WTC11 (cell line): ENCODE measurements around the gene SKA2. TPM values are rescaled to one million over a fixed set of nuclear protein-coding genes. Genes with fewer than 3 reads are reported as not detected.

ENCODE experiments used
- ATAC-seq: fragments of 200-7000 bp; cut with Tn5 transposase; 2 replicates; pipeline ENCODE4 v1.10.0; 2021; ENCODE audit warnings: mild to moderate bottlenecking, moderate library complexity
- CTCF ChIA-PET: fragments of 300-600 bp; sonication (Branson Sonifier 250); formaldehyde crosslinking; loops from one replicate; lab custom pipeline; 2021; ENCODE audit warnings: antibody characterized with exemption; lab: Charles Lee
- POLR2A ChIA-PET: fragments of 350-600 bp; sonication (Branson Sonifier 250); formaldehyde crosslinking; loops from one replicate; lab custom pipeline; 2021; ENCODE audit warnings: antibody characterized with exemption; lab: Charles Lee
- DNase-seq: peaks from one replicate; pipeline ENCODE4 v3.0.0; 2021; ENCODE audit warnings: low spot score
- H3K27ac Mint-ChIP-seq: 2 replicates; pipeline ENCODE4 v1.8.0; 2021; ENCODE audit warnings: mixed read lengths
- H3K27me3 Mint-ChIP-seq: 2 replicates; pipeline ENCODE4 v1.8.0; 2021; ENCODE audit warnings: low read depth, mild to moderate bottlenecking, moderate library complexity, mixed read lengths
- H3K36me3 Mint-ChIP-seq: 2 replicates; pipeline ENCODE4 v1.8.0; 2021; ENCODE audit warnings: mixed read lengths
- H3K4me1 Mint-ChIP-seq: 2 replicates; pipeline ENCODE4 v1.8.0; 2022; ENCODE audit warnings: mixed read lengths
- H3K4me3 Mint-ChIP-seq: 2 replicates; pipeline ENCODE4 v1.8.0; 2021; ENCODE audit warnings: mild to moderate bottlenecking, moderate library complexity, mixed read lengths
- H3K9me3 Mint-ChIP-seq: 2 replicates; pipeline ENCODE4 v1.8.0; 2021; ENCODE audit warnings: mixed read lengths
- AFF4 ChIP-seq: sonication (generic); formaldehyde crosslinking; IDR thresholded peaks from 2 replicates; pipeline ENCODE4 v1.8.1; 2023; ENCODE audit warnings: mild to moderate bottlenecking, missing genetic modification reagents, borderline replicate concordance
- ATF1 ChIP-seq: sonication (generic); formaldehyde crosslinking; IDR thresholded peaks from 2 replicates; pipeline ENCODE4 v1.8.1; 2023; ENCODE audit warnings: mild to moderate bottlenecking, moderate library complexity, missing genetic modification reagents
- ATF2 ChIP-seq: sonication (generic); formaldehyde crosslinking; IDR thresholded peaks from 2 replicates; pipeline ENCODE4 v1.8.1; 2022; ENCODE audit warnings: low read depth, missing genetic modification reagents, borderline replicate concordance
- ATF3 ChIP-seq: sonication (generic); formaldehyde crosslinking; conservative IDR thresholded peaks from 2 replicates; pipeline ENCODE4 v1.8.1; 2022; ENCODE audit warnings: mild to moderate bottlenecking, missing genetic modification reagents
- ATF6 ChIP-seq: sonication (generic); formaldehyde crosslinking; IDR thresholded peaks from 2 replicates; pipeline ENCODE4 v1.8.1; 2023; ENCODE audit warnings: mild to moderate bottlenecking, missing genetic modification reagents
- CREM ChIP-seq: sonication (generic); formaldehyde crosslinking; IDR thresholded peaks from 2 replicates; pipeline ENCODE4 v1.8.1; 2022; ENCODE audit warnings: mild to moderate bottlenecking, missing genetic modification reagents, moderate library complexity
- E2F5 ChIP-seq: sonication (generic); formaldehyde crosslinking; IDR thresholded peaks from 2 replicates; pipeline ENCODE4 v1.8.1; 2022; ENCODE audit warnings: mild to moderate bottlenecking, moderate library complexity, missing genetic modification reagents
- FOXK1 ChIP-seq: sonication (generic); formaldehyde crosslinking; IDR thresholded peaks from 2 replicates; pipeline ENCODE4 v1.8.0; 2022; ENCODE audit warnings: mild to moderate bottlenecking, moderate library complexity, missing genetic modification reagents
- FOXP1 ChIP-seq: sonication (generic); formaldehyde crosslinking; IDR thresholded peaks from 2 replicates; pipeline ENCODE4 v1.8.0; 2022; ENCODE audit warnings: missing genetic modification reagents, mild to moderate bottlenecking, moderate library complexity, borderline replicate concordance
- GABPB1 ChIP-seq: sonication (generic); formaldehyde crosslinking; IDR thresholded peaks from 2 replicates; pipeline ENCODE4 v1.8.1; 2023; ENCODE audit warnings: mild to moderate bottlenecking, missing genetic modification reagents
- IRF2 ChIP-seq: sonication (generic); formaldehyde crosslinking; IDR thresholded peaks from 2 replicates; pipeline ENCODE4 v1.8.0; 2022; ENCODE audit warnings: low read depth, missing genetic modification reagents, borderline replicate concordance
- JUN ChIP-seq: sonication (generic); formaldehyde crosslinking; IDR thresholded peaks from 2 replicates; pipeline ENCODE4 v1.8.0; 2023; ENCODE audit warnings: mild to moderate bottlenecking, missing genetic modification reagents
- MXD4 ChIP-seq: fragments of 250-450 bp; sonication (Bioruptor Pico); IDR thresholded peaks from 2 replicates; pipeline ENCODE4 v1.8.0; 2021; ENCODE audit warnings: mild to moderate bottlenecking, moderate library complexity, borderline replicate concordance
- NFE2L1 ChIP-seq: sonication (generic); formaldehyde crosslinking; IDR thresholded peaks from 2 replicates; pipeline ENCODE4 v1.8.1; 2023; ENCODE audit warnings: missing genetic modification reagents
- SMAD4 ChIP-seq: sonication (generic); formaldehyde crosslinking; IDR thresholded peaks from 2 replicates; pipeline ENCODE4 v1.8.0; 2022; ENCODE audit warnings: mild to moderate bottlenecking, missing genetic modification reagents
- SP1 ChIP-seq: sonication (generic); formaldehyde crosslinking; conservative IDR thresholded peaks from 2 replicates; pipeline ENCODE4 v1.8.1; 2022; ENCODE audit warnings: missing genetic modification reagents
- TP53 ChIP-seq: sonication (generic); formaldehyde crosslinking; IDR thresholded peaks from 2 replicates; pipeline ENCODE4 v1.8.1; 2023; ENCODE audit warnings: mild to moderate bottlenecking, missing genetic modification reagents
- ZNF219 ChIP-seq: sonication (generic); formaldehyde crosslinking; IDR thresholded peaks from 2 replicates; pipeline ENCODE4 v1.8.0; 2023; ENCODE audit warnings: missing genetic modification reagents, mild to moderate bottlenecking, borderline replicate concordance
- ZNF317 ChIP-seq: sonication (generic); formaldehyde crosslinking; IDR thresholded peaks from 2 replicates; pipeline ENCODE4 v1.8.1; 2023; ENCODE audit warnings: low read depth, mild to moderate bottlenecking, moderate library complexity, missing genetic modification reagents, borderline replicate concordance
- ZNF416 ChIP-seq: fragments of 250-450 bp; sonication (Bioruptor Pico); IDR thresholded peaks from 2 replicates; pipeline ENCODE4 v1.9.0; 2021; ENCODE audit warnings: mild to moderate bottlenecking, inconsistent platforms
- ZNF423 ChIP-seq: fragments of 250-450 bp; sonication (Bioruptor Pico); IDR thresholded peaks from 2 replicates; pipeline ENCODE4 v2.1.2; 2022; ENCODE audit warnings: mild to moderate bottlenecking, moderate library complexity
- ZNF532 ChIP-seq: fragments of 250-450 bp; sonication (Bioruptor Pico); IDR thresholded peaks from 2 replicates; pipeline ENCODE4 v1.9.0; 2021; ENCODE audit warnings: mild to moderate bottlenecking, borderline replicate concordance
- total RNA-seq: library from RNA; stranded (reverse); gene quantifications from 3 replicates; pipeline ENCODE4 v1.2.3, GENCODE V29; 2021

The SKA2 gene
- total RNA-seq, 1 experiment from 2014 or later = 80.0 TPM

- CTCF ChIA-PET = no interaction called here
- TF ChIP-seq E2F5 = no peak
- no peak for TF ChIP-seq ATF6 (CRISPR knock-in tag)
- TF ChIP-seq GABPB1 = no peak
- no peak for TF ChIP-seq IRF2 (CRISPR knock-in tag)
- no peak for TF ChIP-seq ATF3 (CRISPR knock-in tag)
- TF ChIP-seq SMAD4 (CRISPR knock-in tag) = no peak
- TF ChIP-seq ZNF416 (CRISPR knock-in tag) = no peak
- TF ChIP-seq, all 79 proteins: peak for 0
- Mint-ChIP-seq H3K4me1 (no peaks in the 10 kb centered on the region), H3K36me3 (peaks cover 8% of the 10 kb centered on the region), H3K27me3 (no peaks in the 10 kb centered on the region), H3K27ac (peak overlapping the region; percentile 11; the same call in 1 of the 2 replicates), H3K4me3 (no peak overlapping the region), H3K9me3 (no peaks in the 10 kb centered on the region)
- no peak for ATAC-seq
- DNase-seq = no peak
- POLR2A ChIA-PET = interaction anchor here (0.7 kb wide), 1 partner anchor 11 kb away, joined by 3 read pairs; no protein-coding TSS in a partner anchor
These were observed 60.0 kb downstream of the SKA2 start for GRCh38 chr17:59094861-59095530.

GRCh38 chr17:59093702-59094231 lies 61.2 kb downstream of the SKA2 start:
- H3K27ac Mint-ChIP-seq = no peak overlapping the region; the same call in 1 of the 2 replicates
- no peak for ATAC-seq
- no peak for TF ChIP-seq NFE2L1 (CRISPR knock-in tag)
- TF ChIP-seq ZNF423 (CRISPR knock-in tag) = no peak
- no peak for TF ChIP-seq ATF1 (CRISPR knock-in tag)
- no peak for TF ChIP-seq ZNF532 (CRISPR knock-in tag)
- no peak for TF ChIP-seq AFF4
- TF ChIP-seq FOXP1 (CRISPR knock-in tag) = no peak
- no peak for TF ChIP-seq MXD4 (CRISPR knock-in tag)
- TF ChIP-seq ATF2 (CRISPR knock-in tag) = no peak
- no peak for TF ChIP-seq FOXK1
- no peak for TF ChIP-seq JUN (CRISPR knock-in tag)
- no peak for TF ChIP-seq ZNF219 (CRISPR knock-in tag)
- TF ChIP-seq ZNF317 (CRISPR knock-in tag) = no peak
- no peak for TF ChIP-seq CREM
- TF ChIP-seq TP53 (CRISPR knock-in tag) = no peak
- no peak for TF ChIP-seq SP1
- no peak for TF ChIP-seq IRF2 (CRISPR knock-in tag)
- TF ChIP-seq GABPB1 = no peak

More at GRCh38 chr17:59093702-59094231, 61.2 kb downstream of the SKA2 start:
- peaks cover 14% of the 10 kb centered on the region for H3K36me3 Mint-ChIP-seq
- ChIA-PET CTCF (interaction anchor here (0.5 kb wide), 1 partner anchor 505 kb away, joined by 3 read pairs; no protein-coding TSS in a partner anchor), POLR2A (no interaction called here)
- no peak overlapping the region for H3K4me3 Mint-ChIP-seq
- DNase-seq = no peak
- H3K4me1 Mint-ChIP-seq = no peaks in the 10 kb centered on the region
- no peaks in the 10 kb centered on the region for H3K27me3 Mint-ChIP-seq
- no peaks in the 10 kb centered on the region for H3K9me3 Mint-ChIP-seq
